Osteocyte (in vitro differentiated cells): ENCODE results near the gene TSPAN19. TPM values are rescaled to one million over a fixed set of nuclear protein-coding genes. Genes with fewer than 3 reads are reported as not detected.

Experiments
- DNase-seq: peaks from one replicate; pipeline ENCODE4 v3.0.0; 2021; ENCODE audit warnings: mixed read lengths; ENCODE audit not compliant: unreplicated experiment; ENCODE audit errors: extremely low spot score
- H3K27ac Mint-ChIP-seq: one replicate; pipeline ENCODE4 v1.8.0; 2021; ENCODE audit warnings: mild to moderate bottlenecking, mixed read lengths; ENCODE audit not compliant: unreplicated experiment
- H3K27me3 Mint-ChIP-seq: one replicate; pipeline ENCODE4 v1.8.0; 2021; ENCODE audit warnings: mixed read lengths; ENCODE audit not compliant: unreplicated experiment
- H3K36me3 Mint-ChIP-seq: one replicate; pipeline ENCODE4 v1.8.0; 2021; ENCODE audit warnings: mixed read lengths; ENCODE audit not compliant: unreplicated experiment
- H3K4me1 Mint-ChIP-seq: one replicate; pipeline ENCODE4 v1.8.0; 2021; ENCODE audit warnings: mixed read lengths; ENCODE audit not compliant: unreplicated experiment
- H3K4me3 Mint-ChIP-seq: one replicate; pipeline ENCODE4 v1.8.0; 2021; ENCODE audit warnings: mild to moderate bottlenecking, moderate library complexity, mixed read lengths; ENCODE audit not compliant: unreplicated experiment
- H3K9me3 Mint-ChIP-seq: one replicate; pipeline ENCODE4 v1.8.0; 2021; ENCODE audit warnings: mixed read lengths; ENCODE audit not compliant: unreplicated experiment
- CTCF ChIP-seq: fragments of 200-600 bp; sonication (generic); IDR thresholded peaks from 2 replicates; pipeline ENCODE4 v1.5.0; 2021; ENCODE audit warnings: antibody characterized with exemption, mild to moderate bottlenecking, moderate library complexity
- total RNA-seq: library from RNA; stranded (reverse); gene quantifications from 2 replicates; pipeline ENCODE4 v1.2.1, GENCODE V29; 2021

The TSPAN19 gene
- total RNA-seq, 1 donor from 2014 or later: not detected

GRCh38 chr12:85060916-85061315 lies 24.8 kb upstream of the TSPAN19 start:
- TF ChIP-seq CTCF: no peak
- Mint-ChIP-seq H3K9me3 (no peaks in the 10 kb centered on the region), H3K27me3 (peaks cover 40% of the 10 kb centered on the region), H3K36me3 (no peaks in the 10 kb centered on the region), H3K27ac (no peak overlapping the region), H3K4me3 (no peak overlapping the region), H3K4me1 (no peaks in the 10 kb centered on the region)
- DNase-seq: no peak

GRCh38 chr12:85059594-85059993 lies 23.5 kb upstream of the TSPAN19 start:
- Mint-ChIP-seq H3K27ac (no peak overlapping the region), H3K9me3 (no peaks in the 10 kb centered on the region), H3K27me3 (peaks cover 43% of the 10 kb centered on the region), H3K36me3 (no peaks in the 10 kb centered on the region), H3K4me1 (no peaks in the 10 kb centered on the region), H3K4me3 (no peak overlapping the region)
- no peak for DNase-seq
- TF ChIP-seq CTCF: no peak

- DNase-seq: no peak
- H3K4me3 Mint-ChIP-seq: no peak overlapping the region
- no peak for TF ChIP-seq CTCF
- peaks cover 44% of the 10 kb centered on the region for H3K27me3 Mint-ChIP-seq
- no peak overlapping the region for H3K27ac Mint-ChIP-seq
- H3K9me3 Mint-ChIP-seq: no peaks in the 10 kb centered on the region
- no peaks in the 10 kb centered on the region for H3K36me3 Mint-ChIP-seq
- H3K4me1 Mint-ChIP-seq: no peaks in the 10 kb centered on the region
Measured at GRCh38 chr12:85058339-85058738, 22.3 kb upstream of the TSPAN19 start.

GRCh38 chr12:85057370-85057963 lies 21.4 kb upstream of the TSPAN19 start:
- Mint-ChIP-seq H3K27me3 (peaks cover 47% of the 10 kb centered on the region), H3K4me1 (no peaks in the 10 kb centered on the region), H3K36me3 (no peaks in the 10 kb centered on the region), H3K9me3 (no peaks in the 10 kb centered on the region), H3K4me3 (no peak overlapping the region), H3K27ac (no peak overlapping the region)
- peak; percentile 77 for TF ChIP-seq CTCF
- no peak for DNase-seq

- Mint-ChIP-seq H3K9me3 (no peaks in the 10 kb centered on the region), H3K4me1 (no peaks in the 10 kb centered on the region), H3K36me3 (no peaks in the 10 kb centered on the region), H3K4me3 (no peak overlapping the region), H3K27me3 (peaks cover 30% of the 10 kb centered on the region), H3K27ac (no peak overlapping the region)
- DNase-seq: no peak
- no peak for TF ChIP-seq CTCF
Measured at GRCh38 chr12:85043829-85044228, 7.8 kb upstream of the TSPAN19 start.
